GM23248 (cell line): ENCODE measurements around the gene SENP1.

Source experiments
- EZH2 ChIP-seq: fragments of 200-600 bp; sonication (generic); IDR thresholded peaks from 2 replicates; pipeline ENCODE4 v1.6.1; 2018; ENCODE audit warnings: antibody characterized with exemption, mild to moderate bottlenecking; ENCODE audit not compliant: insufficient read depth, poor library complexity, severe bottlenecking
- EZH2phosphoT487 ChIP-seq: fragments of 200-600 bp; sonication (generic); IDR thresholded peaks from 2 replicates; pipeline ENCODE4 v1.6.1; 2018; ENCODE audit warnings: antibody characterized with exemption, moderate library complexity, mild to moderate bottlenecking, low read depth; ENCODE audit not compliant: insufficient read depth

GRCh38 chr12:48068457-48068856 is 37.4 kb downstream of the SENP1 start:
- no peak for TF ChIP-seq EZH2phosphoT487
- no peak for TF ChIP-seq EZH2
